Activated naive CD8-positive, alpha-beta T cell treated with anti-CD3 and anti-CD28 coated beads, Interleukin-2, amount 10 ng/mL, durations not matched to agents 7 days and 5 days (primary cell): ENCODE data around the gene ATP4B. TPM values are rescaled to one million over a fixed set of nuclear protein-coding genes. Genes with fewer than 3 reads are reported as not detected.

ENCODE experiments used
- ATAC-seq: fragments of 150-1000 bp; cut with Tn5 transposase; one replicate; pipeline ENCODE4 v1.10.0; 2021; ENCODE audit warnings: low read depth, moderate library complexity
- POLR2A ChIA-PET: fragments of 350-600 bp; sonication (Branson Sonifier 250); formaldehyde crosslinking; loops from one replicate; lab custom pipeline; 2021; ENCODE audit warnings: antibody characterized with exemption; lab: Charles Lee
- DNase-seq: peaks from one replicate; pipeline ENCODE4 v3.0.0; 2021
- H3K27ac Mint-ChIP-seq: one replicate; pipeline ENCODE4 v1.8.0; 2022; ENCODE audit warnings: mild to moderate bottlenecking, mixed read lengths
- H3K27me3 Mint-ChIP-seq: one replicate; pipeline ENCODE4 v1.8.0; 2022; ENCODE audit warnings: mild to moderate bottlenecking, moderate library complexity, mixed read lengths
- H3K36me3 Mint-ChIP-seq: one replicate; pipeline ENCODE4 v1.8.0; 2021; ENCODE audit warnings: mild to moderate bottlenecking, mixed read lengths
- H3K4me1 Mint-ChIP-seq: one replicate; pipeline ENCODE4 v1.8.0; 2021; ENCODE audit warnings: mixed read lengths
- H3K4me3 Mint-ChIP-seq: one replicate; pipeline ENCODE4 v1.8.0; 2022; ENCODE audit warnings: mild to moderate bottlenecking, moderate library complexity, mixed read lengths
- H3K9me3 Mint-ChIP-seq: one replicate; pipeline ENCODE4 v1.8.0; 2021; ENCODE audit warnings: mixed read lengths
- total RNA-seq, 2 experiments: library from RNA; stranded (reverse); gene quantifications; one replicate each; pipeline ENCODE4 v1.2.3, GENCODE V29; 2021

The ATP4B gene
- total RNA-seq, 2 experiments from 2014 or later, result not detected

DNA sequence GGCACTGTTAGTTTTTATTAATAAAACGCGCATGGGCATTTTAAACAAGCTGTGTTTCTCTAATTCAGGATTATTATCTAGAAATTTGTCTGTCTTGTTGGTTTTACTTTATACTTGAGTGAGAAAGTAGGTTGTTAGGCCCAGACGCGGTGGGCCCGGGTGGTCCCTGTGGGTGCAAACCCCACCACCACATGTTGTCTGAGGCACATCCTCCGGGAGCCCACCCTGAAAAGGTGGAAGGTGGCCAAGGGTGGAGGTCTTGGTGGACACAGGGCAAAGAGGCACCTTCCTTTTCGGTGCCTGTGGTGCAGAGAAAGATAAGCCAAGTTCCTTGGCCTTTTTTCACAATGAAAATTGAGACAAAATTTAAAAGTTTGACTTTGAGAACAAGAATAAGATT, 16.6 kb downstream of the ATP4B start:
- ATAC-seq, result no peak
- Mint-ChIP-seq H3K36me3 (peaks cover 45% of the 10 kb centered on the region), H3K4me1 (peaks cover 8% of the 10 kb centered on the region), H3K9me3 (no peaks in the 10 kb centered on the region), H3K27me3 (no peaks in the 10 kb centered on the region), H3K27ac (no peak overlapping the region), H3K4me3 (no peak overlapping the region)
- POLR2A ChIA-PET, result no interaction called here
- DNase-seq, result no peak

DNA sequence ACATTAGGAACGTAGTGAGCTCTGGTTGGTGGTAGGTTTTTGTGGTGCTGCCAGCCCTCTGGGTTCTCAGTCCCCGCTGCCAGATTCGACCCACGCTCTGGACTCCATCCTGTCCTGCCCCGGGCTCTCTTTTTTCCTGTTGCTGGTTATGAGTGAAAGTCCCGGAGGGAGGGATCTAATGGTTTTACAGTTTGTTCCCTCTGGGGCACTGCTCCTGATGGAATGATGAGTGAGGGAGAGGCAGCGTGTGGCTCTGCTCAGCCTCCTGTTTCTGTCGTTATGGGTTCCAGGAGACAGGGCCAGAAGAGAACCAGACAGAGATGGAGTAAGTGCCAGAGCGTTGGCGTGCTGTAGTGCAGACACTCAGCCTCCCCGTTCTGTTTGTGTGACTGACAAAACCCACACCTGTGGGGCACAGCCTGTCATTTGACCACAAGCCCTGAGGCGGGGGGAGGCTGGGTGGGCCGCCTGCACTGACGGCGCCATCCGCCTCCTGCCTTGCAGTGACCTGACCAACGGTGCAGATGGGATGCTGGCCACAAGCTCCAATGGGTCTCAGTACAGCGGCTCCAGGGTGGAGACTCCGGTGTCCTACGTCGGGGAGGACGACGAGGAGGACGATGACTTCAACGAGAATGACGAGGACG, 18.3 kb downstream of the ATP4B start:
- Mint-ChIP-seq H3K4me3 (no peak overlapping the region), H3K27me3 (no peaks in the 10 kb centered on the region), H3K4me1 (no peaks in the 10 kb centered on the region), H3K36me3 (peaks cover 52% of the 10 kb centered on the region), H3K9me3 (no peaks in the 10 kb centered on the region), H3K27ac (no peak overlapping the region)
- POLR2A ChIA-PET, result no interaction called here
- ATAC-seq (peak; percentile 31), DNase-seq (peak; percentile 29)

DNA sequence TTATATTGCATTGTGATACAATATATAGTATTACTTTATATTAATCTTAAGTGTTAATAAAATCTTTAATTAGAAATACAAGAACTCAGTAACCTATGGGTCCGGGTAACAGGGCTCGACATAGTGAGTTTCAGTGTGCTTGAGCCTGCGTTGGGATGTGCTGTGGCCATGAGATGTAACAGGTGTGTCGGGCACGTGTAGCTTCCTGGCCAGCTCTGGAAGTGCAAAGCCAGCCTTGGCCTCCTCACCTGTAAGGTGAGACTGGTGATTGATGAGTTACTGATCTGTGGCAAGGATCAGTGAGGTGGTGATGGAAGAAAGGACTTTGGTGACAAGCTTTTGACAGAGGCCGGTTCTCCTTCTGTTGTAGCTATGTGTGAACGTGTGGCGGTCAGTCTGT, 19.2 kb downstream of the ATP4B start:
- H3K27me3 Mint-ChIP-seq, result no peaks in the 10 kb centered on the region
- DNase-seq (no peak), ATAC-seq (no peak)
- H3K4me1 Mint-ChIP-seq, result peaks cover 6% of the 10 kb centered on the region
- H3K4me3 Mint-ChIP-seq, result no peak overlapping the region
- no peak overlapping the region for H3K27ac Mint-ChIP-seq
- POLR2A ChIA-PET, result no interaction called here
- peaks cover 61% of the 10 kb centered on the region for H3K36me3 Mint-ChIP-seq
- H3K9me3 Mint-ChIP-seq, result no peaks in the 10 kb centered on the region

DNA sequence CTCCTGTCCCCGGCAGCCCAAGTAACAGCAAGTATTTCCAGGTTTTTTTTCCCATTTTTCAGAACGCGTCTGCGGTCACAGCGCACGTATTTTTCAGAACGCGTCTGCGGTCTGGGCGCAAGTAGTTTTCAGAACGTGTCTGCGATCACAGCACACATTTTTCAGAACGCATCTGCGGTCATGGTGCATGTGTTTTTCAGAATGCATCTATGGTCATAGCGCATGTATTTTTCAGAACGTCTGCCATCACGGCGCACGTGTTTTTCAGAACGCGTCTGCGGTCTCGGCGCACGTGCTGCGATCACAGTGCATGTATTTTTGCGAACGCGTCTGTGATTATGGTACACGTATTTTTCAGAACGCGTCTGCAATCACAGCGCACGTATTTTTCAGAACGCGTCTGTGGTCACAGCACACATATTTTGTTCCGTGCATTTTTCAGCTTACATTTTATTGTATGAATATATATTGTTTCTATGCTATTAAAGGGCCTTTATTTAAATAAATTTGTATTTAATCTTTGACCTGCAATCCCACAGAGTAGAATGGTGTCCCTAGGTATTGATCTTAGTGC, 19.7 kb downstream of the ATP4B start:
- Mint-ChIP-seq H3K4me3 (no peak overlapping the region), H3K4me1 (peaks cover 6% of the 10 kb centered on the region), H3K9me3 (no peaks in the 10 kb centered on the region), H3K27me3 (no peaks in the 10 kb centered on the region), H3K36me3 (peaks cover 60% of the 10 kb centered on the region), H3K27ac (no peak overlapping the region)
- DNase-seq (no peak), ATAC-seq (no peak)
- POLR2A ChIA-PET, result no interaction called here

DNA sequence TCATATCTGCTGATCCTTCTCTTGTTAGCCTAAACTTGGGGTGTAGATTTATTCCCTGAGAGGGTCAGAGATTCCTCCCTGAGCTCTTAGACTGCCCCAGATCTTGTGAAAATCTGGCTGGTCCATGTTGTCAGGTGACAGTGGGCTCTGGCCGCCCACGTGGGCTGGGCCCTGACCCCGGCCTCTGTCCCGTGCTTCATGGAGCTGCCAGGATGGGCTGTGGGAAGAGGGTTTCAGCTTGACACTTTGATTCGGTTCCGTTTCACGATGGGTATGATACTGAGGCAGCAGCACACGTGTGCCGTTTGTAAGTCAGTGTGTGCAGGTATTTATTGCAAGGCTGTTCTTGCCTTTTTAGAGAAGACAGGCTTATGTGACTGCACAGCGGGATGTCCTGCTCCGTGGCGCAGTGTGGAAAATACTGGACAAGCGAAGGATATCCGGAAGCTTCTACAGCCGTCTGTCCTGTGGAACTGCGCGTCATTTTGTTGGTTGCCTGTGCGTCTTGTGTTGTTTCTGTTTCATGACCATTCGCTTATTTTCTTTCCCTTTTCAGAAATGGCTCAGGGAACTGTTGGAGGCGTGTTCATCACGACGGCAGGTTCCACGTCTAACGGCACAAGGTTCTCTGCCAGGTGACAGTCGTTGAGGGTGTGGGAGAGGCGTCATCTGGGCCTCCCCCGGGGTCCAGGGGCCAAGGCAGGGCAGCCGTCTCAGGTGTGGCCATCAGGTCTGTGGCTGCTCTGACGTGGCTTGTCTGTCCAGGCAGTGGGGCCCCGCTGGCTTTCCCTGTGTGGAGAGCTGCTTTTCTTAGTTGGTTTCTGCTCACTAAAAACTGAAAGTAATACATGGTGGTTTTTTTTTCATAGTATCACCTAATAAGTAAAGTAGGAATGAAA, 20.5 kb downstream of the ATP4B start:
- no peaks in the 10 kb centered on the region for H3K27me3 Mint-ChIP-seq
- ATAC-seq (no peak), DNase-seq (peak; percentile 7)
- peaks cover 6% of the 10 kb centered on the region for H3K4me1 Mint-ChIP-seq
- H3K36me3 Mint-ChIP-seq, result peaks cover 55% of the 10 kb centered on the region
- no peaks in the 10 kb centered on the region for H3K9me3 Mint-ChIP-seq
- POLR2A ChIA-PET, result no interaction called here
- H3K27ac Mint-ChIP-seq, result no peak overlapping the region
- H3K4me3 Mint-ChIP-seq, result no peak overlapping the region

DNA sequence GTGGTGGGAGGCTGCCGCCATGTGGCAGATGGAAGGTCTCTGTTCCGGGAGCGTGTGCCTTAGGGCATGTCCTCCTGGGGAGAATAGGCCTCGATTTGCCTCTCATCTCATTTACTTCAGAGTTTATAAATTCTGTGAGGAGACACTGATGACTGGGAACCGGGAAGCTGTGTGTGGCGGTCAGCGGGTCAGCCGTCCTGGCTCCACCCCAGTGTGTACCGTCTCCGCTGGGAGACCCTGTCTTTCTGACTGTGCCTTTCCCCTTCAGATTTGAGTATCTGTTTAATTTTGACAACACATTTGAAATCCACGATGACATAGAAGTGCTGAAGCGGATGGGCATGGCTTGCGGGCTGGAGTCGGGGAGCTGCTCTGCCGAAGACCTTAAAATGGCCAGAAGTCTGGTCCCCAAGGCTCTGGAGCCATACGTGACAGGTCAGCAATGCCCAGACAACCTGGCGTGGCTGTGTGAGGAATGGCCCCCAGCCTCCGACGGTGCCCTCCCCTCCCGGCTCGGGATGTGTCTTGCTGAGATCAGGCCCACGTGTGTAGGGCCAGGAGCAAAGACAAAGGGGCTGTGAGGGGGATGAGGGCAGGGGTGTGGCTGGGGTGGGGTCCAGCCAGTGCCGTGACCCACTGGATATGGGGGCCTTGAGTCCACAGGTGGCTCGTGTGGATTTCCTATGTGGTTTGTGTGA, 21.6 kb downstream of the ATP4B start:
- Mint-ChIP-seq H3K4me1 (peaks cover 6% of the 10 kb centered on the region), H3K9me3 (no peaks in the 10 kb centered on the region), H3K27me3 (no peaks in the 10 kb centered on the region), H3K4me3 (no peak overlapping the region), H3K36me3 (peaks cover 46% of the 10 kb centered on the region), H3K27ac (no peak overlapping the region)
- POLR2A ChIA-PET, result no interaction called here
- peak; percentile 14 for DNase-seq
- ATAC-seq, result no peak

DNA sequence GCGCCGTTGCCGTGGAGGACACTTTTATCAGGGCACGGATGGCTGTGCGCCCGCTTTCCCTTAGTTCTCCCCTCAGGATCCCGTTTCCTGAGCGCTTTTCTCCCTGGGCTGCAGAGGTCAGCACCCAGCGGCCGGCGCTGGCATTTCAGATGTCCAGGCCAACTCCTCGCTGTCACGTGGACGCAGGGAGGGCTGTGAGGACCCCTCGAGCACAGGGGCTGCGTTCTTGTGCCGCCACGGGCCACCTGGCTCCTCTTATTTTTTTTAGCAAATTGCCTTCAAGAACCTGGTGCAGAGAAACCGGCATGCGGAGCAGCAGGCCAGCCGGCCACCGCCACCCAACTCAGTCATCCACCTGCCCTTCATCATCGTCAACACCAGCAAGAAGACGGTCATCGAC, 22.3 kb downstream of the ATP4B start:
- Mint-ChIP-seq H3K9me3 (no peaks in the 10 kb centered on the region), H3K27me3 (no peaks in the 10 kb centered on the region), H3K4me3 (no peak overlapping the region), H3K4me1 (peaks cover 6% of the 10 kb centered on the region), H3K36me3 (peaks cover 43% of the 10 kb centered on the region), H3K27ac (no peak overlapping the region)
- POLR2A ChIA-PET, result no interaction called here
- ATAC-seq, result no peak
- peak; percentile 20 for DNase-seq

DNA sequence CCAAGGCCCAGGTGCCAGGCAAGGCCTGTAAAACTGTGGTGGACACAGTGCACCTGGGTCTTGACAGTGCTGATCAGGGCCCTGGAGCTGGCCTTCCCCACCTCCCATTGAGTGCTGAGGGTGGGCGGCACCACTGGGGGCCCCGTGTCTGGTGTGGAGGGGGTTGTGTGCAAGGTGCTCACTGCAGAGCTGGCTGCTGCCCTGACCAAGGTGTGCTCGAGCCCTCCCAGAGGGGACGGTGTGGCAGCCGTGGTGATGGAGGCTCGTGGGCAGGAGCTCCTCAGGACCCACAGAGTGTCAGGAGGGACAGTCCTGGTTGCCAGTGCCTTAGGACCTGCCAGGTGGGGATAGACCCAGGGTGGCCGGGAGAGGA, 23.0 kb downstream of the ATP4B start:
- Mint-ChIP-seq H3K4me3 (no peak overlapping the region), H3K27me3 (no peaks in the 10 kb centered on the region), H3K4me1 (peaks cover 6% of the 10 kb centered on the region), H3K27ac (no peak overlapping the region), H3K9me3 (no peaks in the 10 kb centered on the region), H3K36me3 (peaks cover 36% of the 10 kb centered on the region)
- ATAC-seq, result no peak
- no peak for DNase-seq
- POLR2A ChIA-PET, result no interaction called here

DNA sequence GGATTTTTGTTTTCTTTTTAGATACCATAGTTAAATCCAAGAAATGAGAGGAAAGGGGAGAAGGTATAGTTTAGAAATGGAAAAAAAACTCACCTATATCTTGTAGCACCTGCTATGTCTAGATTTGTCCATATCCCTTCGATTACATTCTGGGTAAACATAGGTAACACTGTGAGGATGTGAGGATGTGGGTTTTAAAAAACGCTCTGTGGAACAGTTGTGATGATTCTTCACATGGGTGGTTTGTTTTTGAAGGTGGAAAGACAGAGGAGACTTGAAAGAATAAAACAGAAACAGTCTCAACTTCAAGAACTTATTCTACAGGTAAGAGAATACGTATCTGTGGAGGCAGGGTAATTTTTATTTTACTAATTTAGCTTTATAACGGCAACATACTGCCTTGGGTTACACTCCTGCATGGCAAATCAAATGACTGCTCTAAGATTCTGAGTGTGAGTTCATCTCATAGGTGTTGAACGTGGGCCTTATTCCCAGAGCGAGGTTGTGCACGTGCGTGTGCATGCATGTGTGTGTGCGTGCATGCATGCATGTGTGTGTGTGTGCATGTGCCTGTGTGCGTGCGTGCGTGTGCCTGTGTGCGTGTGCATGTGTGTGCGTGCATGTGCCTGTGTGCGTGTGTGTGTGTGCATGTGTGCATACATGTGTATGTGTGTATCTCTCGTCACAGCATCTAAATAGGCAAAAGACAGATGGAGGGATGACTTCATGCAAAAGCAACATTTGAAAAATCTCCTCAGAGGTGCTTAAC, 23.5 kb downstream of the ATP4B start:
- peak; percentile 67 for ATAC-seq
- no peak overlapping the region for H3K4me3 Mint-ChIP-seq
- H3K27me3 Mint-ChIP-seq, result no peaks in the 10 kb centered on the region
- peaks cover 31% of the 10 kb centered on the region for H3K36me3 Mint-ChIP-seq
- H3K27ac Mint-ChIP-seq, result peak overlapping the region; percentile 39
- peaks cover 6% of the 10 kb centered on the region for H3K4me1 Mint-ChIP-seq
- no peak for DNase-seq
- no peaks in the 10 kb centered on the region for H3K9me3 Mint-ChIP-seq
- POLR2A ChIA-PET, result no interaction called here

DNA sequence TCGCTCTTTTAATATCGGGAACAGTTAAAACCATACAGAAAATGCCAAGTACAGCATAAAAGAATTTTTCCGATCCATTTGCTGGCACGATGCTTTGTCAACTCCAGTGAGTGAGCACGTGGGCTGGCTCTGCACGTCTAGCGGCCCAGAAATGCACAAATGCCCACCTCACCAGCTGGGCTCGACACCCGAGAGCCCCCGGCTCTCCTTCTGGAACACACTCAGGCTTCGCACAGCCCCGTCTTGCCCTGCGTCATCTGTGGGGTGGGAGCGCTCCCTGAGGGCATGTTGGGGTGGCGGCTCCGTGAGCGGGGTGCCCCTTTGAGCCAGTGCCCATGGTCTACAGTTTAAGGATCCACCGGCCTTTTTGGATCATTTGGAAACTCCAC, 24.5 kb downstream of the ATP4B start:
- POLR2A ChIA-PET, result no interaction called here
- Mint-ChIP-seq H3K36me3 (peaks cover 26% of the 10 kb centered on the region), H3K27me3 (no peaks in the 10 kb centered on the region), H3K4me3 (no peak overlapping the region), H3K27ac (no peak overlapping the region), H3K9me3 (no peaks in the 10 kb centered on the region), H3K4me1 (peaks cover 6% of the 10 kb centered on the region)
- no peak for DNase-seq
- no peak for ATAC-seq

DNA sequence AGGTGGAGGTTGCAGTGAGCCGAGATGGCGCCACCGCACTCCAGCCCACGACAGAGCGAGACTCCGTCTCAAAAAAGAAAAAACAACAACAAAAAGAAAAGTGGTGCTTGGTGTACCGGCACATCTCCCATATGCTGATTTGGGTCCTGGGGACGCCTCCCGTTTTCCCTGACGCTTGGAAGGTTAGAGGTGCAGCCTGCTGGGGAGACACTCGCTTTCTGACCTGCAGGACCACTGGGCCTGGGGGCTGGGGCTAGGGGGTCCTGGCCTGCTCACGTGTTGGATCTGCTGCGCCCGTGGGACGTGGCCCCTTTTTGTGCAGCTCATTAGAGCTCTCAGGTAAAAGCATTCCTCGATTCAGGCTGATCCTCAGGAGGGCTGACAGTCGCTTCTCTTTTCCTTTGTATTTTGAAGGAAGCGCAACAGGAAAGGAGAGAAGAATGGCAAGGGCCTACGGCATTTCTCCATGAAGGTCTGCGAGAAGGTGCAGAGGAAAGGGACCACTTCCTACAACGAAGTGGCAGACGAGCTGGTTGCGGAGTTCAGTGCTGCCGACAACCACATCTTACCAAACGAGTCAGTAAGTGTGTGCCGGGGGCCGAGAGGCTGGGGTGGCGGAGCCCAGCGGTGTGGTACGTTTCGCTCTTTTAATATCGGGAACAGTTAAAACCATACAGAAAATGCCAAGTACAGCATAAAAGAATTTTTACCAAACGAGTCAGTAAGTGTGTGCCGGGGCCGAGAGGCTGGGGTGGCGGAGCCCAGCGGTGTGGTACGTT, 25.1 kb downstream of the ATP4B start:
- DNase-seq, result no peak

DNA sequence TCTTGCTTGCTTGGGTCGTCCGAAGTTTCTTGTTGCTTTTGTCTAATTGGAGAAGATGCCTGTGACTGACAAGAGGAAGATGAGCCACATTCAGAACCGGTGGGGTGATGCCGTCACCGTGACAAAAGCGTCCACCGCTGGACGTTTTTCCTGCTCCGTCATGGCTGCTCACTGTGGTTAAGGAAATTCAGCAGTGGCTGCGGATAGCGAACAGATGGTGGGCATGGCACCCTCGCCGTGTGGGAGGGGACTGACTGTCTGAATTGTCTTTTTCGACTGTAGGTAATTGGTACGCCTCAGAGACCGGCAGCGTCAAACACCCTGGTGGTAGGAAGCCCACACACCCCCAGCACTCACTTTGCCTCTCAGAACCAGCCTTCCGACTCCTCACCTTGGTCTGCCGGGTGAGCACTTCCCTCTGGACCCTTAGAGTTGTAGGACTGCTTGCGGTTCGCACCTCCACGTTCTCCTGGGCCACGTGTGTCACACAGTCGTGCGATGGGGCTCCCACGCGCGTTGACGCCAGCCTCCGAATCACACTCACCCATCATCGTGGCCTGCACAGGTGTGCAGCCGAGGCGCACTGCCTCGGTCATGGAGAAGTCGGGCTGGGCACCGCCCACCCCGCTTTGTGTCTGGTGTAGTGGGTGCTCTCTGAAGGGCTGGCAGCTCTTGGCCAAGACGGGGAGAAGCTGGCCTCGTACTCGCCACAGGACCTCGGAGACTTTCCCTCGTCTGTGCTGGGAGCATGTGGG, 26.5 kb downstream of the ATP4B start:
- no peak for DNase-seq
- peaks cover 21% of the 10 kb centered on the region for H3K36me3 Mint-ChIP-seq
- peaks cover 6% of the 10 kb centered on the region for H3K4me1 Mint-ChIP-seq
- H3K4me3 Mint-ChIP-seq, result no peak overlapping the region
- POLR2A ChIA-PET, result no interaction called here
- H3K9me3 Mint-ChIP-seq, result no peaks in the 10 kb centered on the region
- ATAC-seq, result no peak
- peak overlapping the region; percentile 60 for H3K27ac Mint-ChIP-seq
- H3K27me3 Mint-ChIP-seq, result no peaks in the 10 kb centered on the region

More for the DNA sequence above, 25.1 kb downstream of the ATP4B start:
- Mint-ChIP-seq H3K9me3 (no peaks in the 10 kb centered on the region), H3K27ac (no peak overlapping the region), H3K27me3 (no peaks in the 10 kb centered on the region), H3K36me3 (peaks cover 24% of the 10 kb centered on the region), H3K4me1 (peaks cover 6% of the 10 kb centered on the region), H3K4me3 (no peak overlapping the region)
- ATAC-seq, result no peak
- POLR2A ChIA-PET, result no interaction called here
